Activated T-cell treated with anti-CD3 and anti-CD28 coated beads for 1 hour (primary cell): ENCODE data around the gene COA5.
A peak's percentile ranks its signal among the peaks of the same experiment; 100 is the strongest.

Source experiments
- DNase-seq: peaks from one replicate; pipeline ENCODE4 v3.0.0-alpha.2; 2020; ENCODE audit warnings: low read depth

COA5 gene

DNA sequence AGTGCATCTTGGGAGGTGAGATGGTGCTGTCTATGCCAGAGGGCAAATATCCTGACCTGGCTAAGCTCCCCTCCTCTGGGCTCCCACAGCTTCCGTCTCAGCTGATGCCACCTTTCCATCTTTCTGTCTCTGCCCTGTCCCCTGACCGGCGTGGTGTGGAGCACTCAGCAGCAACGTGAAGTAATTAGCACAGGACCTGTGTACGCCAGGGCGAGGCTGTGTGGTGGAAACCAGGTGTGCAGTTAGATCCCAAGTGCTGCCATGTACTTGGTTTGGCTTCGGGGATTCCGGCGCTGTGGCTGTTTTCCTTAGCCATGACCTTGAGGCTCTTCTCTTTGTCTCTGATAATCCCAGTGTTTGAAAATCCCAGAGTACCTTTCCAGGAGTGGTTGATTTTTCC, 36.5 kb downstream of the COA5 start:
- no peak for DNase-seq

DNA sequence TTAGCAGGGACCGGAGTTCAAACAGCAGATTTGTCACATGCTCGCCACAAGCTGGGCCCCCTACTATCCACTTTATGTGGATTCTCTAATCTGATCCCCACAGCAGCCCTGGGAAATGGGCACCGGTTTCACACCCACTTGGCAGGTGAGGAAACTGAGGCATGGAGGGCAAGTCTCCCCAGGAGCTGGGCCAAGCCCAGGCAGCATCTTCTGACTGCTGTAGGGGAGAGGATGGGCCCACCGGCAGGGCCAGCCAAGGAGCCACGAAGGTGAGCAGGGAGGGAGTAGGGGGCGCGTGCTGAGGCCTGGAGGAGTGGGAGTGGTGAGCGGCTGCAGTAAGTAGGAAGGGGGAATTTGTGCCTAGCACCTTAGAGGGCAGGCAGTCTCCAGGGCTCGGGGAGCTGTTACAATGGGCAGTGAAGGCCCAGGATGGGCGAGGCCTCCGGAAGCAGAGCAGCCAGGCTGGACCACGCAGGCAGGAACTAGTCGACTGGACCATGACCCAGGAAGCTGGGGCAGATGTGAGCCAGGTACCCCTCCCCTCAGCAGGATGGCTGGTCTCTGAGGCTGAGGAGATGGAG, 37.1 kb downstream of the COA5 start:
- no peak for DNase-seq

DNA sequence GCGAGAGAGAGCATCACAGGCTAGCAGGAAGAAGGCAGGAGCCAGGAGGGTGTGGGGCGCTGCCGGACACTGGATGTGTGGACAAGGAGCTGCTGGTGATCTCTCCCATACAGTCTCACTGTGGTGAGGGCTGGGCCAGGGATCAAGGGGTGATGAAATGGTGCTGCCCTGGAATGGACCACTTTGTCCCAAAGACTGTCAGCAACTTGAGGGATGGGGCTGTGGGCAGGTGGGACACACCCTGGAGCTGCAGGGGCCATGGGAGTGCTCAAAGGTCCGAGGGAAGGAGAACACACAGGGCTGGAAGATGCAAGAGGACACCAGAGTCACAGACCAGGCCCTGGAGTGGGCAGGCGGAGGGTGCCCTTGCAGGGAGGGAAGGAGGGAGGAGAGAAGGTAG, 38.0 kb downstream of the COA5 start:
- DNase-seq: no peak

DNA sequence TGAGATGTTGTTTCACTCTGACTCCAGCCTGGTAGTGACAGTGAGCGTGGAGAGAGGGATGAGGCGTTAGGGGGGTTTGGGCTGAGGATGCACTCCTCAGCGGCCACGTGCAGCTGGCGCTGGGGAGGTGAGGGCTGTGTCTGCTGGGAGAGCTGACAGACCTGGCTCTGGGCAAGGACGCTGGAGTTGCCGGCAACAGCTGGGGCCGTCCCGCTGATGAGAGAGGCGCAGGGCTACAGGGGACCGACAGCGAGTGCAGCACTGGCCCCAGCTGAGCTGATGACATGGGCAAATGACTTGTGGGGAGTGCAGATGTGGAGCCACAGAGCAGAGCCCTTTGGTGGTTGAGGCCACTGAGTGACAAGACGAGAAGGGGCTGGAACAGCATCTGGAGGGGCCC, 38.4 kb downstream of the COA5 start:
- no peak for DNase-seq

DNA sequence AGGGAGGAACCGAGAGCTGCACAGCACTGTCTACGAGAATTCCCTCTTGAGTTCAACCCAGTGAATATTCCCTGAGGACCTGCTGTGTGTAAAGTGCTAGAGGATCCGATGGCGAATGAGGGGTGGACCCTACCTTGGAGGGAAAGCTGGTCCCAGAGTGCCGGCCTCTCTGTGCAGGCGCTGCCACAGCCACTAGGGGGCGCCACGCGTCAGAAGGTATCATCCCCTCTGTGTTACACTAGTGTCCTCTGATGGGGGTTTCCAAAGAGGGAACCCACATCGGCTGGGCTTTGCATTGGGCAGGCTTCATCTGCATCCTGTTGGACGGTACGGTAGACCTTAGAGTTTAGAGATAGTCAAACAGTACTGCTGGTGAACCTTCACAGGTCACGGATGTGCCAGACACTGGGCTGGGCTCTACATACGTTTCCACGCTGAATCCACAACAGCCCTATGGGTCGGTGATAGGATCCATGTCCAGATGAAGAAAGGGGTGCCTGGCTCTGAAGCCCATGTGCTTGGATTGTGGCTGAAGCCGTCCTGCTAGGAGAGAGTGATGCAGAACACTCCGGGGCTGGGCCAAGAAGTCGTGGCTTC, 39.0 kb downstream of the COA5 start:
- peak; percentile 81 for DNase-seq

DNA sequence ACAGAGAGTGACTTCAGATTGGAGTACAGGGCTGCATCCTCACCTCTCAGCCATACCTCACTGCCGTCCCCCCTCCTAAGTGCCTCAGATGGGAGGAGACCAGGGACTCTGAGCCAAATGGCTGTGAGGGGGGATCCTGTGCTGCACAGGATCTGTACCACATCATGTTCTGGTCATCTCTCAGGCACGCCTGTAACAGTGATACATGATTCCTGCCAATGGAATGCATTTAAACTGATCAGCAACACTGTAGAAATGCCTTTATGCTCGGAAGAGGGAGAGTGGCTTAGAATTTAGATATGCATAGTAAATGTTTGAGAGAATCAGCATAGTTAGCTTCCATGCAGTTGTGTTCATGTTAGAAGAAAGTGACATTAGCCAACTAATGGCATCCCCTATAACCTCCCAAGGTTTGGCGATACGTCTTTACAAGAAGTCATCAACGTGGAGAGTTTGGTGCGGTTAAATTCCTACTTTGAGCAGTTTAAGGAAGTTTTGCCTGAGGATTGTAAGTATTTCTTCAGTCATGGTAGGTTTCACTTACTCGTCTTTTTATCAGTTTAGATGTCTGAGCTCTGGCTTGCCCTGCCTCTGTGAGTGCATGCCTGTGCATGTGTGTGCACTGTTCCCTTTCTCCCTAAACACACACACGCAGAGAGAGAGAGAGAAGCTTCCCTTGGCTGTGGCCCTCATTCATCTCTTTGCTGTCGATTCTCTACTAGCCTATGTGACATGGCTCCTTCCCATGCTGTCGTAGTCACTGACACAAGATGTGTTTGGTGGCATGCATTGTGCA, 40.0 kb downstream of the COA5 start:
- no peak for DNase-seq

DNA sequence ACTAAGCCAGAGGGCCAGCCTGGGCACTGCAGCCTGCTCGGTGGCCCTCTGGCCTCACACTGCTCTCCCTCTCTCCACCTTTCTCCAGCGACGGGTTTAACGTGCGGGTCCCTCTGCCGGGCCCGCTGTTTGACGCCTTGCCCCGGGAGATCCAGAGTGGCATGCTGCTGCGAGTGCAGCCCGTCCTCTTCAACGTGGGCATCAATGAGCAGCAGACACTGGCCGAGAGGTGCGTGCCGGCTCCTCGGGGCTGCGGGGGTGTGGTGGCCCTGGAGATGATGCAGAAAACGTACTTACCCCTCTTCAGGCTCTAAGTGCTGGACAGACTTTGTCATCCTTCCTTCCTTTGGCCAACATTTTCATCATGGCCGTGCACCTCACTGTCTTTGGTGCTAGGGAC, 42.4 kb downstream of the COA5 start:
- DNase-seq: no peak

DNA sequence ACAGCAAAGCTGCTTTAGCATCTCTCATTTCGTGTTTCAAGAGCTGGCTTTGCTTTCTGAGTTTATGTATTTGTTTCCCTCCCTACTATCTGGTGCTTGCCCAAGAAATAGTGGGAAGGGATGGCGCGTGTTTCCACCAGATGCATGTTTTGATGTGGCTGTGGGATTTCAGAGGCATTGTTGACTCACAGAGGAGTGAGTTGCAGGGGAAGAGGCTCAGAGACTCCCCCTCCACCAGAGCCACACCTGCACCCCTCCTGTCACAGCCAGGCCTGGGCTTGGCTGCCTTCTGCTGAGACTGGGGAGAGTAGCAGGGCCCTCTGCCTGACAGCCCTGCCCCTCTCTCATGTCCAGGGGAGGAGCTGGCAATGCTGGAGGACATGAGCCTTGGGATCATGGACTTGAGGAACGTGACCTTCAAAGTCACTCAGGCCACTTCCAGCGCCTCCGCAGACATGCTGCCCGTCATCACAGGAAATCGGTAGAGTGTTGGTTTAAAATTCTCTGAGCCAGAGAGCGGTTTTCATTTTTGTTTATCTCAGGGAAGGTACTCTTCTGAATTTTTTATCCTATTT, 42.9 kb downstream of the COA5 start:
- no peak for DNase-seq

DNA sequence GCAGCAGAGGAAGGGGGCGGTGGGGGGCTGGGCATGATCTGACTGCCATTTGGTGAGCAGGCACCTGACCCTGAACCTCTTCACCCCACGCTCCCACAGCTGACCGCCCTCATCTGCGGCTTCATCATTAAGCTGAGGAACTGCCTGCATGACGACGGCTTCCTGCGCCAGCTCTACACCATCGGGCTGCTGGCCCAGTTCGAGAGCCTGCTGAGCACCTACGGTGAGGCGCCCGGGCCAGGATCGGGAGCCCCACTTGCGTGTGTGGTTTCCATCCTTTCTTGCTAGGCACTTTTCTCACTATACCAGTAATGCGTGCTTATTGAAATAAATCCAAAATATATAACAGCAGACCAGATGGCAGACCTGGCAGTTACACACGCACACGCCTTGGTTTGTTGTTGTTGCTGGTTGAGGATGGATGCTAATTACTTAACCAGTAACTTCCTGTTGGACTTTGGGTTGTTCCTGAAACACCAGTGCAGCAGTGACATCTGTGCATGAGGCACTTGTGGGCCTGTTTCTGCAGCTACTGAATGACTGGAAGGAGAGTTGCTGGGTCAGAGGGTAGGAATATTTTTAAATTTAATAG, 43.7 kb downstream of the COA5 start:
- DNase-seq: no peak

DNA sequence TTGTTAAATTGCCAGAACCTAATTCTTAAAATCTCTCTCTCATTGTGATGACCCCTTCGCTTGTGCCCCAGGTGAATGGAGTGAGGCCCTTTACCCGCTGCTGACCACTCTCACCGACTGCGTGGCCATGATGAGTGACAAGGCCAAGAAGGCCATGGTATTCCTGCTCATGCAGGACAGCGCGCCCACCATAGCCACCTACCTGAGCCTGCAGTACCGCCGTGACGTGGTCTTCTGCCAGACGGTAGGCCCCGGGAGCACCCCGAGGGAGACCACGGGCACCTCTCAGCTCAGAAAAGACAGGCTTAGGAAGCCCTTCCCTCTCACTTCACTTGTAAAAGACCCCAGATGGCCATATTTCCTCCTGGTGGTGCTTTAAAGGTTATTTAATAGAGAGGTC, 44.9 kb downstream of the COA5 start:
- DNase-seq: no peak

DNA sequence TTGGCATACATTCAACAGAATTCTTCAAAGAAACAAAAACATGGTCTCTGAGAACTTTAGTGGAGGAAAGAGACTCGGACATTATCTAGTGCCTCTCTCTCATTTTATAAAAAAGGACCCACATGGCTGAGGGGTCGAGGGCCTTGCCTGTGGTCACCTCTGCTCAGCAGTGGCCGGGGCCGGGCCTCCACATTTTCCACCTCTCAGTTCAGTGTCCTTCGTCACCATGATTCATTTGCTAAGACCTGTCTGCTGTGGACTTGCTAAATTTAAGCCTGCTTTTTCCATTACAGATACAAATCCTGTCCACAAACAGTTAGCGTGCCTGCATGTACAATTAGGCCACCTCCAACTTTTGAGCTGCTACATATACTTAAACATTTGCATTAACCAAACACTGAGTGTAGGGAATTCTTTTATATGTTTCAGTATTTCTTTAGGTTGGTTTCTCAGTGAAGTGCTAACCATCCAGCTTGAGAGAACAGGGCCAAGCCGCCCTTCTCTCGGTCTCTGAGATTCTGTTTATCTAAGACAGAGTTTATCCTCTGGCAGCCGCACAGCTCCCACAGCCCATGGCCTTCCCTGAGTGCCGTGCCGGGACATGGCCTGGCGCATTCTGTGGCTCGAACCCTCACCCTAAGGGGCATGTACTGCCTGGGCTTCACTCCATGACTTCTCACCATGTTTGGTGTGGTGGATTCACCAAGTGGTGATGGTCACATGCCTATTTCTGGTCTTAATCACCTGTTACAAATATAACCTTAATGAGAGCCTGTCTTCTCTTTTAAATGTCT, 46.2 kb downstream of the COA5 start:
- DNase-seq: no peak

DNA sequence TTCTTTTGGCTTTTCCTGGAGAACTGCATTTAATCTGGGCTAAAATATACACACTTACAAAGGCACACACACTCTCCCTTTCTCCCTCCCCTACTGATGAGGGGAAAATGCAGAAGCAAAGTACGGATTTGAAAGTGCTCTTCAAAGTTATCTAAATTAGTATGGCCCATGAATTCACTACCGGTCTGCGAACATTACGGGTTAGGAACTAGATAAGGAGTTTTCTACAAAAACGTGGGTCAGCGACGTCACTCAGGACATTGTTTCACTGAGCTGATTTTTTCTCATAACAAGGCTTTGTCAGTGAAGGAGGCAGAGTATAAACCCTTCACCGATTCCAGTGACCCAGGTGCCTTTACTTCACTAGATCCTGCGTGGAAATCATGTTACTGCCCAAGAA, 47.3 kb downstream of the COA5 start:
- no peak for DNase-seq

DNA sequence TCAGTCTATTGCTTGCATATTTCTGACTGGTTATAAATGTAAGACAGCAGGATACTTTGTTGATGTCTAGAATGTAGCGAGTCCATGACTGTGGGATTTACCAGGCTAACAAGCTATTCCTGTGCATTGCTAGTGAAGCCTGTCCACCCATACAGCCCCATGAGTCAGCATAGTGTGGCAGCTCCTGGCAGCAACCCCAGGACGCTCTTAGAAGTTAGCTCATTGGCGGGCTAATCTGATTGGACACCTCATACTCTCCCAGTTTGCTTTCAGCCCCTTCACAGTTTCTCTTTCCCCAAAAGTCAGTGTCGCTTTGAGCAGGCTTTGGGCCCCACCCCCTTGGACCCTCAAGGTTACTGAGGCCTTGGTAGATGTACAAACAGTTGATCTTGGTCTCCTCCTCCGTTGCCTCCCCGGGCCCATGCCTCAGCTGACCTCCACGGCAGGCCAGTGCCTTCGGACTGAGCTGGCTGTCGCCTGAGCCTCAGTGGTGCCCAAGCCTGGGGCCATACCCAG, 48.0 kb downstream of the COA5 start:
- no peak for DNase-seq

DNA sequence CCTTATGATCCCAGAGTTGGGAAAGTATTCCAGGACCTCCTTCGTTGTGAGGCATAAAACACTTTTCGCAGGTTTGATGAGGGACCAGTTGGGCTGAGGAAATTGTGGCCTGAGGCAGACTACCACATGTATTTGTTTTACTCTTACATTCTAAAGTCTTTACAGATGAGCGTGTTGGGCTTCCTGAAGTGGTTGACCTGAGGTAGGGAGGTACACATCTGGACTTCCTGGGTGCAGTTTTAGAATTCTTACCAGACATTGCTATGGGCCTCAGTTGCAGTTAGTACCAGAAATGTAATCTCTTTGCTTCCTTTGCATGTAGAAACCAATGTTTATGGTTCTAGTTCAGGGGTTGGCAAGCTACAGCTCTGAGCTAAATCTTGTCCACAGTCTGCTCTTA, 48.7 kb downstream of the COA5 start:
- DNase-seq: no peak

DNA sequence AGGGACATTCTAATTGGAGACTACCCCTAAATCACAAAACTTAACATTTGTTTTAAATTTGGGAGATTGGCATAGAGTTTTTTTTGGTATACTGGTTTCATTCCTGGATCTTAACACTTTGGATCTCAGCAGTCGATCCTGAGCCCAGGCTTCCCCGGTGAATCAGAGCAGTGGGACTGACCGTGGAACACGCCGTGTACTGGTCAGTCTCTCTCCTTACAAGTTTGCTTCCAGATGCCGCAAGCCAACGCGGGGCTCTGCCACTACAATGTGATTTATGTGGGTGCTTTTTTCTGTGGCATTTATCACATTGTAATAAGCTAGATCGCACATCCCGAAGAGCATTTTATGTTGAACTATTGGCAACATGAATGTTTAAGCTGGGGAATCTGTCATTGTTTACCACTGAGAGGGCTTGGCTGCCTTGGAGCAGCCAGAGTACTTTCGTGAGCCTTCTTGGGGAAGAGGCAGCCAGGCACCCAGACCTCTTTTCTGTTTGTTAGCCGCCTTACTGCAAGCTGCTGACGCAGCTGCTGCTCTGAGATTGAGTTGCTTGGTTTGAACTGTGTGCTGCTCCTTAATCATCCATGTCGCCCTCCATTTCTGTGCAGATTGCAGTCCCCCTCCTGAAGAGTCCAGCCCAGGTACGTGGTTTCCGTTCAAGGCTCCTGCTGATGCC, 49.3 kb downstream of the COA5 start:
- DNase-seq: no peak

DNA sequence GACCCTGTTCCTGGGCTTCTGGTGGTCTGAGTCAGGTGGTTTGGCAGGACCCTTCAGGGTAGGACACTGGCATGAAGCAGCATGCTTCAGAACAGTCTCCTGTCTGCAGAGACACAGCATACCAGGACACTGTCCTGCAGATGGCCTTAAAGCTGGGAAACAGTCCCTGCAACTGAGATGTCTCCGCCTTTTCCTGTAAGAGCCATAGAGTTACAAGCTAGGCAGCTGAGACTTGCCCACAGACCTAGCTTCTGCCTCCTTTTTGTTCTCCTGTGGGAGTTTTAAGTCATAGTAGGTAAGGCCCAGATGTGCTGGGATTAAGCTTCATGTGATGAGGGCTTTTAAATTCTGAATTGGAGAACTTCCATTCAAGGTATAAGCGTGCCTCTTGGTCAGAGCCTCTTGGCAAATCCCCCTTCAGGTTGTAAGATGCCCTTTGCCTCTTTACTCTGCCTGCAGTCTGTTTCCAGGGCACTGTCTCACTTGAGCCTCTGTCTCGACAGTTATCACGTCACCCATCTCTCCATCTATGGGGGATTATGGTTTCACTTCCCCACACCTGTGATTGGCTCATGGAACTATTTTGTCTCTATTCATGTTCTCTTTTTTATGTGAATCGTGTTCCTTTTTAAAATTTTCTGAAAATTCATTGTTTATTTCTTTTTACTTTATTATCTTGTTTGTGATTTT, 51.8 kb downstream of the COA5 start:
- no peak for DNase-seq

DNA sequence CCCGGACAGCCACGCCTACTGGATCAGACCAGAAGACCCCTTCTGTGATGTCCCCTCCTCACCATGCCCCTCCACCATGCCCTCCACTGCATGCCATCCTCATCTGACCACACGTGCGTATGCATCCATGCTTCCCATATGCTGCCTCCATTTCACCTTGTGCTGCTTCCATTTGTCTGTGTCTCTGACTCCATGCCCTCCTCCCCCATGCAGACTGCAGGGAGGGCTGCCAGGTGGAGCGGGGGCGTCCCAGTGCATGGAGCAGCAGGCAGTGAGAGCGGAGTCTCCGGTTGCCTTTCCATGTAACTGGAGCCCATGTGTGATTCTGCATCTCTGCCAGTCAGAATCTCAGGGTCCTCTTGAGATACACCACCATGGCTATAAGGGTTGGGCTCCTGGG, 52.6 kb downstream of the COA5 start:
- DNase-seq: no peak

DNA sequence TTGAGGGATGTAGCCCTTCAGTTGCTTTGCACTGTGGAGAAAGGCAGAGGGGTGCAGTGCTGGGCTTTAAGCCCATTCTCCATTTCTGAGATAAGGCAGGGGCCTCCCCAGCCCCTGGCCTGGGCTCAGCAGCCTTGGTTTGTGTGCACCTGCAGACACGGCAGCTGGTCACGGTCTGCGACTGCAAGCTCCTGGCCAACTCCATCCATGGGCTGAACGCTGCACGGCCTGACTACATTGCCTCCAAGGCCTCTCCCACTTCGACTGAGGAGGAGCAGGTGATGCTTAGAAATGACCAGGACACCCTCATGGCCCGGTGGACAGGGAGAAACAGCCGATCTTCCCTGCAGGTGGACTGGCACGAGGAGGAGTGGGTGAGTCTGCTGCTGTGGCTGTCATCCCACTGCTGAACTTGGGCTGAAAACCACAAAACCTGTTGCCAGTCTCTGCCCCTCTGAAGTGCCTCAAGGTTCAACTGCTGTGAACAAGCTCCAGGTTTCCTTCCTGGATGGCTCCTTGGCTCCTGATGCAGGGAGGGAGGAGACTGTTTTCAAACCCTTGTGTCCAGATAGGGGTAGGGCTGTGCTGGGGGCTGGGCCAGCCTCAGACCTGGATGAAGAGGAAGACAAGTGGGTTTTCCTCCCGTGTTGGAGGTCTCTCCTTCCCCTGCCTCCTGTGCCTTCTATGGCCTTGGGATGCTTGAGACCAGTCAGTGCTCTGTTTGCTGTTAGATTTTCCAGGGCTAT, 54.0 kb downstream of the COA5 start:
- DNase-seq: no peak

DNA sequence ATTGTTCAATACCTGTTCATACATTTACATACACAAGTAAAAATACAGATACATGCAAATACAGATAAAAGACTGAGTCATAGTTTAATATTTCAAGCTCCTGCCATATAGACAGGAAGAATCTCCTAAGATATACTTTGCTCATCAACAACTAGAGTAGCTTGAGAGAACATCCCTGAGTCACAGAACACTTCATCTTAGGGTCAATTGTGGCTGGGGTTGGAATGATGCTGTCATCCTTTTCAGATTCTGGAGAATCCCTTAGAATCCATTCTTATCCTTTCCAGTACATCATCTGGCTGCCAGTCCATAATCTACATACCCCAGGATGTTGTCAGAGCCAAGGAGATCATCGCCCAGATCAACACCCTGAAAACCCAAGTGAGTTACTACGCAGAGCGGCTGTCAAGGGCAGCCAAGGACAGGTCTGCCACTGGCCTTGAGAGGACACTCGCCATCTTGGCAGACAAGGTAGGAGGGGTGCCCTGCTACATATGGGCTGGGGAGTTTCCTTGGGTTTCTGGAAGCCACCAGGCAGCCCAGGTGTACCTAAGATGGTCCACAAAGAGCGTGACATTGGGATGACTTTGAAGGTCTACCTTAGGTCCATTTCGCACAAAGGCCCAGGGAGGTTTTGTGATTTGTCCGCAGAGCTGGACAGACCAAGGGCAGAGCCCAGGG, 55.7 kb downstream of the COA5 start:
- no peak for DNase-seq
